Breast epithelium (tissue), 4 donors: ENCODE measurements around the gene ABCC4. TPM values are rescaled to one million over a fixed set of nuclear protein-coding genes. Genes with fewer than 3 reads are reported as not detected.

Experiments used
- DNase-seq, 2 donors: peaks; one replicate each; pipeline ENCODE4 v3.0.0-alpha.2; 2019; ENCODE audit warnings: low spot score in 2 of 2
- H3K27ac ChIP-seq, 2 donors: fragments of 200-600 bp; sonication (generic) in 1 of 2; one replicate each; pipeline ENCODE4 v1.5.1; 2016 to 2019; ENCODE audit warnings: mild to moderate bottlenecking in 1 of 2
- H3K27me3 ChIP-seq, 2 donors: fragments of 200-600 bp; sonication (generic) in 1 of 2; one replicate each; pipeline versions ENCODE4 v1.5.1 to v1.6.0; 2017 to 2019; ENCODE audit warnings: control low read depth in 1 of 2, mild to moderate bottlenecking in 1 of 2
- H3K36me3 ChIP-seq: fragments of 200-600 bp; one replicate; pipeline ENCODE4 v1.5.1; 2019
- H3K4me1 ChIP-seq, 2 donors: fragments of 200-600 bp; sonication (generic); one replicate each; pipeline ENCODE4 v1.5.1; 2016 to 2019; ENCODE audit warnings: control low read depth in 1 of 2
- H3K4me3 ChIP-seq, 3 donors: fragments of 200-600 bp; sonication (generic); 1 replicate in 2 of 3; 2 replicates in 1 of 3; pipeline ENCODE4 v1.5.1; 2016 to 2019; ENCODE audit warnings: mild to moderate bottlenecking in 3 of 3, moderate library complexity in 2 of 3
- H3K9me3 ChIP-seq, 2 donors: fragments of 200-600 bp; sonication (generic) in 1 of 2; one replicate each; pipeline ENCODE4 v1.5.1; 2016 to 2019; ENCODE audit warnings: control low read depth in 1 of 2
- POLR2A ChIP-seq: fragments of 450-650 bp; IDR thresholded peaks from one replicate; pipeline ENCODE4 v1.6.1; 2016; ENCODE audit warnings: antibody characterized with exemption, mild to moderate bottlenecking, moderate library complexity
- POLR2AphosphoS5 ChIP-seq, 3 donors: sonication (generic); formaldehyde crosslinking; IDR thresholded peaks; one replicate each; pipeline ENCODE4 v1.6.1; 2017; ENCODE audit warnings: antibody characterized with exemption in 3 of 3
- intact Hi-C: fragments of 100-400 bp; cut with DNase I; formaldehyde crosslinking; loops from one replicate; pipeline ENCODE4 v1.15.1; 2023; ENCODE audit warnings: low total_unique reads
- total RNA-seq, 3 donors: library from RNA; depleted of rRNA; stranded (reverse); fragments of >200 nt; gene quantifications; one replicate each; pipeline ENCODE4 v1.1.0, GENCODE V29; 2016
- TF ChIP-seq, protein P1 (sequence below), 3 donors: fragments of 450-650 bp; IDR thresholded peaks; one replicate each; pipeline ENCODE4 v1.5.1; 2016 to 2017; ENCODE audit warnings: antibody characterized with exemption in 3 of 3, mild to moderate bottlenecking in 3 of 3, moderate library complexity in 3 of 3

The ABCC4 gene
- total RNA-seq, 3 donors from 2014 or later = 4.1 to 6.2 (median 4.5) TPM

DNA sequence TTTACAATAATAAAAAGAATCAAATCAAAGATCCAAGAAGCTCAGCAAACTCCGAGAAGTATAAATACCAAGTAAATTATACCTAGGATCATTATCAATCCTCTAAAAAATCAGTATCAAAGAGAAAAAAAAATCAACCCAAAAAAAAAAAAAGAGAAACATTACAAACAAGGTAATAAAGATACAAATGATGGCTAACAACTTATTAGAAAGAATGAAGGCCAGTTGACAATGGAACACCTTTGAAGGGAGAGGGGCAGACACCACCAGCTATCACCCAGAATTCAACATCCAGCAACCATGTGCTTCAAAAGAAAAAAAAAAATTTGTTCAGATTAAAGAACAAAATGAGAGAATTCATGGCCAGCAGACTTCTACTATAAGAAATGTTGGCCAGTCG, 77.2 kb downstream of the ABCC4 start:
- no peak for DNase-seq
- H3K4me1 ChIP-seq = no peaks in the 10 kb centered on the region
- intact Hi-C loops = no loop called here
- TF ChIP-seq, protein P1, sequence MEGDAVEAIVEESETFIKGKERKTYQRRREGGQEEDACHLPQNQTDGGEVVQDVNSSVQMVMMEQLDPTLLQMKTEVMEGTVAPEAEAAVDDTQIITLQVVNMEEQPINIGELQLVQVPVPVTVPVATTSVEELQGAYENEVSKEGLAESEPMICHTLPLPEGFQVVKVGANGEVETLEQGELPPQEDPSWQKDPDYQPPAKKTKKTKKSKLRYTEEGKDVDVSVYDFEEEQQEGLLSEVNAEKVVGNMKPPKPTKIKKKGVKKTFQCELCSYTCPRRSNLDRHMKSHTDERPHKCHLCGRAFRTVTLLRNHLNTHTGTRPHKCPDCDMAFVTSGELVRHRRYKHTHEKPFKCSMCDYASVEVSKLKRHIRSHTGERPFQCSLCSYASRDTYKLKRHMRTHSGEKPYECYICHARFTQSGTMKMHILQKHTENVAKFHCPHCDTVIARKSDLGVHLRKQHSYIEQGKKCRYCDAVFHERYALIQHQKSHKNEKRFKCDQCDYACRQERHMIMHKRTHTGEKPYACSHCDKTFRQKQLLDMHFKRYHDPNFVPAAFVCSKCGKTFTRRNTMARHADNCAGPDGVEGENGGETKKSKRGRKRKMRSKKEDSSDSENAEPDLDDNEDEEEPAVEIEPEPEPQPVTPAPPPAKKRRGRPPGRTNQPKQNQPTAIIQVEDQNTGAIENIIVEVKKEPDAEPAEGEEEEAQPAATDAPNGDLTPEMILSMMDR (IDR thresholded peaks at IDR 0.05) = no peak
- no peak for TF ChIP-seq POLR2AphosphoS5 (IDR thresholded peaks at IDR 0.05)
- no peak for TF ChIP-seq POLR2A
- no peaks in the 10 kb centered on the region for H3K27me3 ChIP-seq
- no peak overlapping the region for H3K27ac ChIP-seq
- H3K9me3 ChIP-seq = no peaks in the 10 kb centered on the region
- H3K36me3 ChIP-seq = no peaks in the 10 kb centered on the region
- no peak overlapping the region for H3K4me3 ChIP-seq

DNA sequence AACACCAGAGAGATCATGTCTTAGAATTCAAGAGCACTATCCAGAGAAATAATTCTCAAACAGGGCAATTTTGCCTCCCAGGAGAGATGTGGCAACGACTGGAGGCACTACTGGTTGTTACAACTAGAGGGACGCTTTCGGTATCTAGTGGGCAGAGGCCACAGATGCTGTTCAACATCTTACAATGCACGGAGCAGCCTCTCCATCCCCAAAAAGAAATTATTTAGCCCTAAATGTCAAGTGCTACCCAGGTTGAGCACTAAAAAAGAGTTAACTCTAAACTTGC, 78.6 kb downstream of the ABCC4 start:
- DNase-seq = no peak
- Histone ChIP-seq H3K27me3 (no peaks in the 10 kb centered on the region), H3K4me1 (no peaks in the 10 kb centered on the region), H3K27ac (no peak overlapping the region), H3K9me3 (no peaks in the 10 kb centered on the region), H3K36me3 (no peaks in the 10 kb centered on the region), H3K4me3 (no peak overlapping the region)
- TF ChIP-seq POLR2AphosphoS5 (IDR thresholded peaks at IDR 0.05) (no peak), POLR2A (no peak)
- TF ChIP-seq, protein P1 (IDR thresholded peaks at IDR 0.05) = no peak
- intact Hi-C loops = no loop called here

DNA sequence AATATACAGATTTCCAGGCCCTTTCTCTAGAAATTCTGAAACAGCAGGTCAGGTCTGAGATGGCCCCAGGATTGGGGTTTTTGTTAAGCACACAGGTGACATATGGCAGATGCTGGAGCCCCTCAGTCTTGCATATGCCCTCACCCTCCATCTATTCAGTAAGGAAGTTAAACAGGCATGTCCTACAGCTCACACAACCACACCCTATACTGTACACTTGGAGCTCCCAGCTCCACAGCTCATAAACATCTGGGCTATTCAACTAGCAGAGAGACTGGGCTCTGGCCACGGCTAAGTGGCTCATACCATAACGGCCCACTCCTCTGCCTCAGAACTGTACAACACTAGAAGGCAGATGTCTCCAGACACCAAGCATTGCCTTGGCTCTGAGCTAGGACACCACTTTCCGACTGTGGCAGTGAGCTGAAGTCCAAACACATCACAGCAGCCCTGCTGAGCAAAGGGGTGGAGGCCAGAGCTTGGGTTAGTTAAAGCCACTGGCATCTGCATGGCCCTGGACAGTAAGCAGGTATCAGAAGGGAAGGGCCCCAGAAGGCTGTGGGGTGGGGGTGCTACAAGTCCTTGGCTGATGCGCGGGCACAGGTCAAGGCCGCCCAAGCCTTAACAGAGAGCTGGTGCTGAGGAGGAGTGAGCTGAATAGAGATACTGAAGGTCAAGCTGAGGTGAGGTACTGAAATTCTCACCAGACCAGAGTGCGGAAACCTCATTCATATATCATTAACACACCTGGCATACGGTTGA, 79.1 kb downstream of the ABCC4 start:
- no peaks in the 10 kb centered on the region for H3K36me3 ChIP-seq
- TF ChIP-seq POLR2A (no peak), POLR2AphosphoS5 (IDR thresholded peaks at IDR 0.05) (no peak)
- TF ChIP-seq, protein P1 (IDR thresholded peaks at IDR 0.05) = no peak

DNA sequence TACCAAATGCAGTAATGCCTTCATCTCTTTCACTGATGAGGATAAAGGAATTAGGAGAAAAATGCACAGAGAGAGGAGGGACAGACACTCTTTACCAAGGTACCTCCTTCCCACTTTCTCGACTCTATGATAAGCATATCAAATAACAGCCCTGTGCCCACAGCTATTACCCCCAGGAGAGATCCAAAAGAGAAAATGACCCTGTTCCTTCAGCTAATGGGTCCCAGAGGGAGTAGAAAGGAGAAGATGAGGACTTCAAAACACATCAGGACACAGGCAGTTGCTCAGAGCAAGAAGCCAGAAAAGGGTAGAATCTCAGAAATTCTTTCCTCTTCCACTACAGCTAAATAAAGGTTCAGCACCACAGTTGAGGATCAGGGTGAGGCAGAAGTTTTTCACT, 80.6 kb downstream of the ABCC4 start:
- H3K4me1 ChIP-seq = no peaks in the 10 kb centered on the region
- intact Hi-C loops = no loop called here
- no peaks in the 10 kb centered on the region for H3K9me3 ChIP-seq
- H3K27me3 ChIP-seq = no peaks in the 10 kb centered on the region
- no peak overlapping the region for H3K27ac ChIP-seq
- no peak for DNase-seq
- H3K4me3 ChIP-seq = no peak overlapping the region
- TF ChIP-seq, protein P1 (IDR thresholded peaks at IDR 0.05) = no peak
- TF ChIP-seq POLR2A (no peak), POLR2AphosphoS5 (IDR thresholded peaks at IDR 0.05) (no peak)
- no peaks in the 10 kb centered on the region for H3K36me3 ChIP-seq

More for the DNA sequence above, 79.1 kb downstream of the ABCC4 start:
- intact Hi-C loops = no loop called here
- Histone ChIP-seq H3K9me3 (no peaks in the 10 kb centered on the region), H3K27ac (no peak overlapping the region), H3K4me1 (no peaks in the 10 kb centered on the region), H3K4me3 (no peak overlapping the region), H3K27me3 (no peaks in the 10 kb centered on the region)
- no peak for DNase-seq

DNA sequence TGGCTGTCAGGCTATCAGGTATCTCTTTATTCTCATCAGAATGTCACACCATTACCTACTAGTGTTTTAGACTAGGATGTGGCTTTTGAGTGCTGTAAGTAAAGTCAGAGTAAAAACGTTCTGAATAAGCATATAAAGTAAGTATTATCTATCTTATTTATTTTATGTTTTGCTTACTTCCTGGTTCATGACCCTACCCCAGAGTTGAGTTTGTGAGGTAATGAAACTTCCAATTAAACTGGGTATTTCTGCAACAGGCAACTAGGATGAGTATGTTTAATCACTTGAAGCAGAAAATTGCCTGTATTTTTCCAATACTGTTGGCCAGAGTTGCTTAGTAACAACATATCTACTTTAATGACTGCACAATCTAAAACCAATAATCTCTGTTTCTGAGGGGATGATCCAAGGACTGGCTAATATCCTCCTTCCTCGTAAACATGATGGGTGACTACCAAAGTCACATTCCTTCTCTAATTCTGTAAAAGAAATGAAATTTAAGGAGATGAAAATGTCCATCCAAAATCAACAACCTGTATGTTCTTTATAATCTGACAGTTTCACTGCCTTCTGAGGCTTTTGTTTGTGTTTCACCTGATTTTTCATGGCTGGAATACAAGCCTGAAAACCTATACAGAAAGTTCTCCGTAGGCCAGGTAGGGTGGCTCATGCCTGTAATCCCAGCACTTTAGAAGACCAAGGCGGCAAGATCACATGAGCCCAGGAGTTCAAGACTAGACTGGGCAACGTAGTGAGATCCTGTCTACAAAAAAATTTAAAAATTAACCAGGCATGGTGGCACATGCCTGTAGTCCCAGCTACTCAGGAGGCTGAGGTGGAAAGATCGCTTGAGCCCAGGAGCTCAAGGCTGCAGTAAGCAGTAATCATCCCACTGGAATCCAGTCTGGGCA, 83.1 kb downstream of the ABCC4 start:
- Histone ChIP-seq H3K9me3 (no peaks in the 10 kb centered on the region), H3K4me3 (no peak overlapping the region), H3K36me3 (no peaks in the 10 kb centered on the region), H3K4me1 (no peaks in the 10 kb centered on the region), H3K27me3 (no peaks in the 10 kb centered on the region), H3K27ac (no peak overlapping the region)
- intact Hi-C loops = no loop called here
- no peak for DNase-seq
- TF ChIP-seq, protein P1 (IDR thresholded peaks at IDR 0.05) = no peak
- TF ChIP-seq POLR2A (no peak), POLR2AphosphoS5 (IDR thresholded peaks at IDR 0.05) (no peak)
